GM18526 (cell line): ENCODE results near the gene CPS1.

Source experiments
- POLR2A ChIP-seq: IDR thresholded peaks from 3 replicates; pipeline ENCODE4 v1.6.1; 2011; ENCODE audit not compliant: insufficient read length; ENCODE audit errors: extremely low read depth

Gene CPS1

GRCh38 chr2:210556329-210556980 is at the start of gene CPS1:
Gene CPS1 (plus strand): TSS chr2:210556599. CDS start chr2:210556734, 135 bp downstream.
- TF ChIP-seq POLR2A: no peak

GRCh38 chr2:210515911-210516310 is 40.5 kb upstream of the CPS1 start:
- TF ChIP-seq POLR2A: no peak

- no peak for TF ChIP-seq POLR2A
Measured at GRCh38 chr2:210517264-210517663, 39.1 kb upstream of the CPS1 start.

- TF ChIP-seq POLR2A: no peak
Measured at GRCh38 chr2:210519594-210519993, 36.8 kb upstream of the CPS1 start.

GRCh38 chr2:210522399-210522798 is 34.0 kb upstream of the CPS1 start:
- no peak for TF ChIP-seq POLR2A

- TF ChIP-seq POLR2A: no peak
Measured at GRCh38 chr2:210523650-210524289, 32.6 kb upstream of the CPS1 start.

- no peak for TF ChIP-seq POLR2A
Measured at GRCh38 chr2:210524533-210524932, 31.9 kb upstream of the CPS1 start.

- TF ChIP-seq POLR2A: no peak
Measured at GRCh38 chr2:210527286-210527685, 29.1 kb upstream of the CPS1 start.

- TF ChIP-seq POLR2A: no peak
Measured at GRCh38 chr2:210528716-210529115, 27.7 kb upstream of the CPS1 start.

GRCh38 chr2:210531050-210531449 is 25.3 kb upstream of the CPS1 start:
- TF ChIP-seq POLR2A: no peak

GRCh38 chr2:210531482-210531881 is 24.9 kb upstream of the CPS1 start:
- no peak for TF ChIP-seq POLR2A

- TF ChIP-seq POLR2A: no peak
Measured at GRCh38 chr2:210533389-210533788, 23.0 kb upstream of the CPS1 start.

- TF ChIP-seq POLR2A: no peak
Measured at GRCh38 chr2:210534879-210535278, 21.5 kb upstream of the CPS1 start.

- no peak for TF ChIP-seq POLR2A
Measured at GRCh38 chr2:210536973-210537650, 19.3 kb upstream of the CPS1 start.

GRCh38 chr2:210539035-210539434 is 17.4 kb upstream of the CPS1 start:
- no peak for TF ChIP-seq POLR2A
